ENCODE measurements around the gene NOL3. TPM values are rescaled to one million over a fixed set of nuclear protein-coding genes. Genes with fewer than 3 reads are reported as not detected.

The NOL3 gene
- total RNA-seq, 1 experiment from 2014 or later = 91.6 TPM

DNA sequence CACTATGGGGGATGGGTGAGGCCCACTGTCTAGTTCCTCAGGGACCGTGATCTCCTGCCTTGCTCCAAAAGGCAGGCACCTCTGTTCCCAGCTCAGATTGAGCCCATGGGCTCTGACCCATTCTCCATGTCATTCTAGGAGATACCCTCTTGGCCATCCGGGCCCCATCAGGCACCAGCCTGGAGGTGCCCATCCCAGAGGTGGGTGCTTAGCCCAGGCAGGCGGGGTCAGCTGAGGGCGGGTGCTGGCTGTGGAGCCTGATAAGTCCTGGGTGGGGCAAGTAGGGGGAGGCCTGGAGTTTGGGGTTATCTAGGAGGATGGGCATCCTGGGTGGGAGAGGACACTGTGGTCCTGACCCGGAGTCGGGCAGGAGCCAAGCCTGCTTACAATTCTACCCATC, 23.9 kb downstream of the NOL3 start:
- TF ChIP-seq EZH2phosphoT487 (IDR thresholded peaks at IDR 0.05; ENCODE audit: borderline replicate concordance, low read length) = no peak
- TF ChIP-seq, protein P1, sequence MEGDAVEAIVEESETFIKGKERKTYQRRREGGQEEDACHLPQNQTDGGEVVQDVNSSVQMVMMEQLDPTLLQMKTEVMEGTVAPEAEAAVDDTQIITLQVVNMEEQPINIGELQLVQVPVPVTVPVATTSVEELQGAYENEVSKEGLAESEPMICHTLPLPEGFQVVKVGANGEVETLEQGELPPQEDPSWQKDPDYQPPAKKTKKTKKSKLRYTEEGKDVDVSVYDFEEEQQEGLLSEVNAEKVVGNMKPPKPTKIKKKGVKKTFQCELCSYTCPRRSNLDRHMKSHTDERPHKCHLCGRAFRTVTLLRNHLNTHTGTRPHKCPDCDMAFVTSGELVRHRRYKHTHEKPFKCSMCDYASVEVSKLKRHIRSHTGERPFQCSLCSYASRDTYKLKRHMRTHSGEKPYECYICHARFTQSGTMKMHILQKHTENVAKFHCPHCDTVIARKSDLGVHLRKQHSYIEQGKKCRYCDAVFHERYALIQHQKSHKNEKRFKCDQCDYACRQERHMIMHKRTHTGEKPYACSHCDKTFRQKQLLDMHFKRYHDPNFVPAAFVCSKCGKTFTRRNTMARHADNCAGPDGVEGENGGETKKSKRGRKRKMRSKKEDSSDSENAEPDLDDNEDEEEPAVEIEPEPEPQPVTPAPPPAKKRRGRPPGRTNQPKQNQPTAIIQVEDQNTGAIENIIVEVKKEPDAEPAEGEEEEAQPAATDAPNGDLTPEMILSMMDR (conservative IDR thresholded peaks at IDR 0.05; ENCODE audit: low read depth, low read length) = no peak

DNA sequence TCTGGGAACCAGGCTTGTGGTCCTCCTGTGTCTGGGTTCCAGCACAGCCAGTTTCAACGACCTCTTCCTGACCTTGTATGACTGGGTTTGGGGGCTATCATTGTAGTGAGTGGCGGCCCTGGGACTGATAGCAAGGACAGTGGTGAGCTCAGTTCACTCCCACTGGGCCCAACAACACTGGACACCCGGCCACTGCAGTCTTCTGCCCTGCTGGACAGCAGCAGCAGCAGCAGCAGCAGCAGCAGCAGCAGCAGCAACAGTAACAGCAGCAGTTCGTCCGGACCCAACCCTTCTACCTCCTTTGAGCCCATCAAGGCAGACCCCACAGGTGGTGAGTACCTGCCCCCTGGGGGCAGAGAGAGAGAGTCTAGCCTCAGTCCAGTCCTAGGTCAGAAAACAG, 25.3 kb downstream of the NOL3 start:
- ChIA-PET POLR2A (ENCODE audit: unreplicated experiment) (no interaction called here), CTCF (no interaction called here)
- Histone ChIP-seq H3K9me2 (replicated peaks; ENCODE audit: low read length) (no peaks in the 10 kb centered on the region), H3K4me1 (ENCODE audit: insufficient read depth, low read length) (peaks cover 14% of the 10 kb centered on the region), H2AFZ (ENCODE audit: low read length) (no peak overlapping the region), H3K4me2 (ENCODE audit: low read length) (no peak overlapping the region), H3K9me3 (ENCODE audit: low read length) (no peaks in the 10 kb centered on the region), H3K36me3 (ENCODE audit: low read depth, low read length) (peaks cover 18% of the 10 kb centered on the region; the same call in 1 of the 2 replicates), H3K79me2 (ENCODE audit: low read length) (peaks cover 30% of the 10 kb centered on the region), H3K27me3 (ENCODE audit: low read length) (no peaks in the 10 kb centered on the region), H3K4me3 (ENCODE audit: low read length) (no peak overlapping the region), H3K27ac (ENCODE audit: low read length) (no peak overlapping the region), H3F3A (ENCODE audit: low read length, unreplicated experiment) (no peaks in the 10 kb centered on the region), H3K9ac (ENCODE audit: low read length) (no peak overlapping the region), H4K20me1 (ENCODE audit: low read length) (no peaks in the 10 kb centered on the region; the same call in none of the 2 replicates)
- BruUV-seq (replicated peaks) = no TSS peak
- no peak for TF ChIP-seq EZH2 (IDR thresholded peaks at IDR 0.05; ENCODE audit: low read length, unreplicated experiment)
- TF ChIP-seq, protein P1 (conservative IDR thresholded peaks at IDR 0.05; ENCODE audit: low read depth, low read length) = no peak
- no peak for TF ChIP-seq EZH2phosphoT487 (IDR thresholded peaks at IDR 0.05; ENCODE audit: borderline replicate concordance, low read length)
- intact Hi-C loops (cut with micrococcal nuclease) = loop anchor here (10.0 kb wide), 1 partner anchor 49 kb away; the partner anchor contains the start of genes FHOD1 and SLC9A5
- DNase-seq = no peak
- ATAC-seq = no peak

More for the DNA sequence above, 23.9 kb downstream of the NOL3 start:
- Histone ChIP-seq H3F3A (ENCODE audit: low read length, unreplicated experiment) (no peaks in the 10 kb centered on the region), H4K20me1 (ENCODE audit: low read length) (no peaks in the 10 kb centered on the region; the same call in none of the 2 replicates), H3K9me2 (replicated peaks; ENCODE audit: low read length) (no peaks in the 10 kb centered on the region), H2AFZ (ENCODE audit: low read length) (no peak overlapping the region), H3K4me3 (ENCODE audit: low read length) (no peak overlapping the region), H3K9me3 (ENCODE audit: low read length) (no peaks in the 10 kb centered on the region), H3K9ac (ENCODE audit: low read length) (no peak overlapping the region), H3K79me2 (ENCODE audit: low read length) (peaks cover 30% of the 10 kb centered on the region), H3K4me2 (ENCODE audit: low read length) (no peak overlapping the region; the same call in 1 of the 2 replicates), H3K27ac (ENCODE audit: low read length) (no peak overlapping the region), H3K27me3 (ENCODE audit: low read length) (no peaks in the 10 kb centered on the region), H3K36me3 (ENCODE audit: low read depth, low read length) (peaks cover 18% of the 10 kb centered on the region; the same call in 1 of the 2 replicates), H3K4me1 (ENCODE audit: insufficient read depth, low read length) (peaks cover 14% of the 10 kb centered on the region)
- DNase-seq (no peak), ATAC-seq (no peak)
- ChIA-PET CTCF (no interaction called here), POLR2A (ENCODE audit: unreplicated experiment) (no interaction called here)
- BruUV-seq (replicated peaks) = no TSS peak
- intact Hi-C loops (cut with micrococcal nuclease) = loop anchor here (10.0 kb wide), 1 partner anchor 51 kb away; the partner anchor contains the start of genes FHOD1 and SLC9A5

DNA sequence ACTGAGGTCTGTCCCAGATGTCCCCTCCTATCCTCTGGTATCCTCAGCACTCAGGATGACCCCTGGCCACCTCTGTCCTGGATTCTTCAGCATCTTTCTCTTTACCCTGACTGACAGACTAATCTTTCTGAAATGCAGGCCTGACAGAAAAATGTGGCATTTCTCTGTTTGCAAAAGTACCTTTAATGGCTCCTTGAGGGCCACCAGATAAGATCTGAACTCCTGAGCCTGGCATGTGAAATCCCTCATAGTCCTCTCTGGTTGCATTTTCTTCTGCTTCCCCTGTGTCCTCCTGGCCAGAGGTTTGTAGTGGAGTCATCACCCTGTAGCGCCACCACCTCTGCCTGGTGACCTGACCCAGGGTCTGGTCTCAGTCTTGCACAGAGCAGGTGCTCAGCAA, 26.5 kb downstream of the NOL3 start:
- Histone ChIP-seq H3K4me2 (ENCODE audit: low read length) (no peak overlapping the region), H3K9ac (ENCODE audit: low read length) (no peak overlapping the region), H3K9me3 (ENCODE audit: low read length) (no peaks in the 10 kb centered on the region), H3K9me2 (replicated peaks; ENCODE audit: low read length) (no peaks in the 10 kb centered on the region), H3K4me3 (ENCODE audit: low read length) (no peak overlapping the region), H2AFZ (ENCODE audit: low read length) (no peak overlapping the region), H3K4me1 (ENCODE audit: insufficient read depth, low read length) (peaks cover 11% of the 10 kb centered on the region), H3K79me2 (ENCODE audit: low read length) (peaks cover 30% of the 10 kb centered on the region), H4K20me1 (ENCODE audit: low read length) (no peaks in the 10 kb centered on the region; the same call in none of the 2 replicates), H3K27me3 (ENCODE audit: low read length) (no peaks in the 10 kb centered on the region), H3F3A (ENCODE audit: low read length, unreplicated experiment) (no peaks in the 10 kb centered on the region), H3K36me3 (ENCODE audit: low read depth, low read length) (peaks cover 18% of the 10 kb centered on the region; the same call in 1 of the 2 replicates), H3K27ac (ENCODE audit: low read length) (no peak overlapping the region)
- TF ChIP-seq, protein P1 (conservative IDR thresholded peaks at IDR 0.05; ENCODE audit: low read depth, low read length) = no peak
- TF ChIP-seq EZH2 (IDR thresholded peaks at IDR 0.05; ENCODE audit: low read length, unreplicated experiment) (no peak), EZH2phosphoT487 (IDR thresholded peaks at IDR 0.05; ENCODE audit: borderline replicate concordance, low read length) (no peak)
- ATAC-seq = no peak
- ChIA-PET CTCF (interaction anchor here (2.3 kb wide), 1 partner anchor 30 kb away, joined by 9 read pairs; the partner anchor contains the start of gene TMEM208), POLR2A (ENCODE audit: unreplicated experiment) (no interaction called here)
- BruUV-seq (replicated peaks) = no TSS peak
- intact Hi-C loops (cut with micrococcal nuclease) = loop anchor here (10.0 kb wide), 1 partner anchor 48 kb away; the partner anchor contains the start of genes FHOD1 and SLC9A5
- DNase-seq = no peak

All from PC-3 (cell line).